Activated naive CD4-positive, alpha-beta T cell treated with anti-CD3 and anti-CD28 coated beads, Interleukin-2, amount 50 U/mL, for 24 hours (primary cell): Measurements from ENCODE around the gene PDGFC.

Experiments
- H3K27ac Mint-ChIP-seq: one replicate; pipeline ENCODE4 v1.8.0; 2021; ENCODE audit warnings: mild to moderate bottlenecking, mixed read lengths
- H3K27me3 Mint-ChIP-seq: one replicate; pipeline ENCODE4 v1.8.0; 2021; ENCODE audit warnings: mixed read lengths
- H3K36me3 Mint-ChIP-seq: one replicate; pipeline ENCODE4 v1.8.0; 2021; ENCODE audit warnings: mixed read lengths
- H3K4me1 Mint-ChIP-seq: one replicate; pipeline ENCODE4 v1.8.0; 2021; ENCODE audit warnings: mixed read lengths
- H3K4me3 Mint-ChIP-seq: one replicate; pipeline ENCODE4 v1.8.0; 2021; ENCODE audit warnings: mild to moderate bottlenecking, mixed read lengths
- H3K9me3 Mint-ChIP-seq: one replicate; pipeline ENCODE4 v1.8.0; 2021; ENCODE audit warnings: mixed read lengths

Gene PDGFC

DNA sequence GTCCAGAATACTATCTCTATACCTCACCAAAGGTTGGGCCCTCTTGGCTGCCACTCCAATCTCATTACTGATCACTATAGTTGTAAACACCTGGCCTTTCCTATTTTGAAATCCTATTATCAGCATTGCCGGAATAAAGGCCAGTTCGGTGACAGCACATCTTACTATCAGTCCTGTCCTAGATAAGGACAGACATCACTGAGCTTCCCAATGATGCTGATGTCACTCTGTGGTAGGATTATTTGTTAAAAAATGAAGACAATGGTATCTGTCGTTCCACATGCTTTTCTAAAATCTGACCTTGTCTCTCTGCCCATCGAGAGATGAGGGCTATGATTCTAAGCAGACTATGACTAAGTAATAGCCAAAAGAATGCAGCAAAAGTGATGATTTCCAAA is 260.4 kb downstream of the PDGFC start:
- H3K27ac Mint-ChIP-seq, result no peak overlapping the region
- H3K9me3 Mint-ChIP-seq, result no peaks in the 10 kb centered on the region
- H3K4me1 Mint-ChIP-seq, result no peaks in the 10 kb centered on the region
- no peaks in the 10 kb centered on the region for H3K27me3 Mint-ChIP-seq
- H3K4me3 Mint-ChIP-seq, result no peak overlapping the region
- no peaks in the 10 kb centered on the region for H3K36me3 Mint-ChIP-seq
